Small intestine (tissue), 7 donors: ENCODE data around the gene UNG. TPM values are rescaled to one million over a fixed set of nuclear protein-coding genes. Genes with fewer than 3 reads are reported as not detected.
A peak's percentile ranks its signal among the peaks of the same experiment; 100 is the strongest.
"Not testable (repeated sequence)": the region's sequence is repeated elsewhere in the genome, so short reads cannot be mapped to it uniquely, and the experiment has no call there.

ENCODE experiments used
- DNase-seq, 2 donors: peaks; one replicate each; pipeline versions ENCODE4 v3.0.0 to v3.0.0-alpha.2; 2013
- FAIRE-seq: peaks from 2 replicates; lab custom pipeline; 2012; peaks lifted over from hg19 to GRCh38; lab: Jason Lieb, UNC
- H3K27ac ChIP-seq, 3 donors: one replicate each; pipeline ENCODE4 v1.5.1; 2013; ENCODE audit warnings: low read length in 2 of 3, mild to moderate bottlenecking in 2 of 3, control low read depth in 1 of 3, inconsistent platforms in 1 of 3, low read depth in 1 of 3, moderate library complexity in 1 of 3
- H3K27me3 ChIP-seq, 3 donors: one replicate each; pipeline ENCODE4 v1.6.1; 2013; ENCODE audit warnings: low read length in 3 of 3, inconsistent platforms in 1 of 3; ENCODE audit not compliant: control insufficient read depth in 3 of 3, insufficient read depth in 3 of 3
- H3K36me3 ChIP-seq, 3 donors: one replicate each; pipeline ENCODE4 v1.6.1; 2013; ENCODE audit warnings: low read length in 3 of 3, inconsistent platforms in 1 of 3, low read depth in 1 of 3, mild to moderate bottlenecking in 1 of 3, moderate library complexity in 1 of 3; ENCODE audit not compliant: control insufficient read depth in 3 of 3, insufficient read depth in 2 of 3
- H3K4me1 ChIP-seq, 3 donors: one replicate each; pipeline ENCODE4 v1.6.1; 2013; ENCODE audit warnings: low read length in 2 of 3, inconsistent platforms in 1 of 3, low read depth in 1 of 3, mild to moderate bottlenecking in 1 of 3, moderate library complexity in 1 of 3; ENCODE audit not compliant: control insufficient read depth in 3 of 3, insufficient read depth in 2 of 3
- H3K4me3 ChIP-seq, 3 donors: one replicate each; pipeline ENCODE4 v1.5.1; 2013; ENCODE audit warnings: low read length in 3 of 3, control low read depth in 1 of 3, inconsistent platforms in 1 of 3, low read depth in 1 of 3, mild to moderate bottlenecking in 1 of 3, moderate library complexity in 1 of 3
- H3K9me3 ChIP-seq, 2 donors: one replicate each; pipeline ENCODE4 v1.6.1; 2013; ENCODE audit warnings: low read depth in 1 of 2, low read length in 1 of 2; ENCODE audit not compliant: control insufficient read depth in 2 of 2, insufficient read depth in 1 of 2
- WGBS, 3 donors: extraction: QIAGEN DNeasy Blood & Tissue Kit; methylation state at CpG; one replicate each; pipeline ENCODE4 v1.1.7; 2013; 5-methylcytosine and 5-hydroxymethylcytosine counted together
- polyA plus RNA-seq, 4 donors: library from polyadenylated mRNA; stranded (reverse) in 3 of 4; unstranded in 1 of 4; fragments of 200-250 nt in 3 of 4; fragments of 120-200 nt in 1 of 4; gene quantifications; one replicate each; pipeline versions ENCODE4 v1.2.1 to v1.2.3, GENCODE V29; 2013
- donor health status: healthy with polysubstance abuse.
- donor health status: control.
- donor health status: control.
- donor health status: Bipolar disorder and iron deficiency.
- donor health status: healthy.

Gene UNG
- polyA plus RNA-seq, 4 donors: 11.9 to 44.4 (median 26.7) TPM

DNA sequence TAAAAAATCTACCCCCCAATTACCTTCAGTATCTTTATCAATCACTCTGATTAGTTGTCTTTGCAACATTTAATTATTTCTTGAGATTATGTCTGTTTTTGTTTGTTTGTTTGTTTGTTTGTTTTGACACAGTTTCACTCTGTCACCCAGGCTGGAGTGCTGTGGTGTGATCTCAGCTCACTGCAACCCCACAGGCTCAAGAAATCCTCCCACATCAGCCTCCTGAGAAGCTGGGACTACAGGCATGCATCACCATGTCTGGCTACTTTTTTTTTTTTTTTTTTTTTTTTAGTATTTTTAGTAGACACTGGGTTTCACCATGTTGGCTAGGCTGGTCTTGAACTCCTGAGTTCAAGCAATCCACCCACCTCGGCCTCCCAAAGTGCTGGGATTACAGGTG is 49.7 kb downstream of the UNG start:
- not testable (repeated sequence) for H3K9me3 ChIP-seq, H3K27ac ChIP-seq, H3K4me1 ChIP-seq, H3K36me3 ChIP-seq, H3K4me3 ChIP-seq, FAIRE-seq, DNase-seq, H3K27me3 ChIP-seq
- WGBS, 3 donors: 35 to 74% (median 63%) methylated on average over 1 of the region's 1 CpG

GRCh38 chr12:109147954-109148353 is 50.6 kb downstream of the UNG start:
- H3K9me3 ChIP-seq: no peaks in the 10 kb centered on the region
- FAIRE-seq (no peak), DNase-seq (peak in 1 of 2 donors; percentile 62)
- no peak overlapping the region for H3K4me3 ChIP-seq
- H3K36me3 ChIP-seq: no peaks in the 10 kb centered on the region
- H3K27ac ChIP-seq: peak overlapping the region in 1 of 3 donors; percentile 43
- WGBS, 3 donors: 23 to 38% (median 24%) methylated on average over 2 of the region's 2 CpGs
- no peaks in the 10 kb centered on the region for H3K27me3 ChIP-seq
- peaks cover 0 to 6% (median 2%) of the 10 kb centered on the region in 3 donors for H3K4me1 ChIP-seq

DNA sequence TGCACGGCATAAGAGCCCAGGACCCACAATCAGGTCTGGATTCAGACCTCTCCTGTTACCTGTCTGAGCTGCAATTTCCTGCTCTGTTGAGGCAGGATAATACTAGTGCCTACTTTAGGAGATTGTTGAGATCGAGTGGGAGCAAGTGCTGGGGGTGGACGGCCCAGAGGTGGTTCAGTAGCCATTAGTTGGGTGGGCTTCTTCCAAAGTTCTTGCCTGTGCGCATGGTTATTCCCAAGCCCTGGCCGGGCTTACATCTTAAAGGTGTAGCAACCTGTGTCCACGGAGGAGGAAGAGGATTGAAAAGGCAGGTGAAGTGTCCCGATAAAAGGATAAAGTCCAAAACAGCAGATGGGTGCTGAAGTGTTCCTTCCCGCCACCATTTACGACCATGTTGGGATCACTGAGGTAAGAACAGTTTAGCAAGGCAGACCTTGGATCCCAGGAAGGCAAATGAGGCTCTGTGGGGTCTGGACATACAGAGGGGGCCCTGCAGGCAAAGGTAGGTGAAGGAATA is 52.8 kb downstream of the UNG start:
- 16 to 69% (median 33%) methylated on average over 9 of the region's 9 CpGs for WGBS, 3 donors
- DNase-seq (peak in 1 of 2 donors; percentile 83), FAIRE-seq (no peak)
- Histone ChIP-seq H3K27ac (peak overlapping the region in 2 of 3 donors; percentile 8 to 30), H3K9me3 (no peaks in the 10 kb centered on the region), H3K4me1 (peaks cover 0 to 10% (median 3%) of the 10 kb centered on the region in 3 donors), H3K36me3 (no peaks in the 10 kb centered on the region), H3K27me3 (no peaks in the 10 kb centered on the region), H3K4me3 (no peak overlapping the region)

GRCh38 chr12:109151457-109151856 is 54.1 kb downstream of the UNG start:
- H3K4me3 ChIP-seq: no peak overlapping the region
- no peak for DNase-seq
- 41 to 83% (median 78%) methylated on average over 4 of the region's 4 CpGs for WGBS, 3 donors
- no peaks in the 10 kb centered on the region for H3K27me3 ChIP-seq
- no peak for FAIRE-seq
- peaks cover 3 to 10% (median 5%) of the 10 kb centered on the region in 3 donors for H3K4me1 ChIP-seq
- H3K9me3 ChIP-seq: no peaks in the 10 kb centered on the region
- H3K36me3 ChIP-seq: no peaks in the 10 kb centered on the region
- H3K27ac ChIP-seq: no peak overlapping the region

- DNase-seq: peak in 1 of 2 donors; percentile 33
- FAIRE-seq: no peak
These were observed 56.5 kb downstream of the UNG start for GRCh38 chr12:109153821-109154441.

GRCh38 chr12:109154451-109155438 is 57.3 kb downstream of the UNG start:
- H3K9me3 ChIP-seq: no peaks in the 10 kb centered on the region
- DNase-seq (peak; percentile 73 to 79), FAIRE-seq (no peak)
- peak overlapping the region; percentile 45 to 91 (median 53) for H3K27ac ChIP-seq
- 0 to 2% (median 1%) methylated on average over 45 to 61 of the region's 61 CpGs for WGBS, 3 donors
- H3K27me3 ChIP-seq: no peaks in the 10 kb centered on the region
- peaks cover under 1 to 10% (median 5%) of the 10 kb centered on the region in 3 donors for H3K4me1 ChIP-seq
- no peaks in the 10 kb centered on the region for H3K36me3 ChIP-seq
- peak overlapping the region; percentile 43 to 66 (median 65) for H3K4me3 ChIP-seq

More at GRCh38 chr12:109153821-109154441, 56.5 kb downstream of the UNG start:
- WGBS, 3 donors: 18 to 28% (median 24%) methylated on average over 18 of the region's 18 CpGs
- peak overlapping the region in 1 of 3 donors; percentile 89 for H3K27ac ChIP-seq
- peaks cover 3 to 10% (median 5%) of the 10 kb centered on the region in 3 donors for H3K4me1 ChIP-seq
- no peaks in the 10 kb centered on the region for H3K9me3 ChIP-seq
- H3K27me3 ChIP-seq: no peaks in the 10 kb centered on the region
- no peaks in the 10 kb centered on the region for H3K36me3 ChIP-seq
- peak overlapping the region in 2 of 3 donors; percentile 43 to 65 for H3K4me3 ChIP-seq

DNA sequence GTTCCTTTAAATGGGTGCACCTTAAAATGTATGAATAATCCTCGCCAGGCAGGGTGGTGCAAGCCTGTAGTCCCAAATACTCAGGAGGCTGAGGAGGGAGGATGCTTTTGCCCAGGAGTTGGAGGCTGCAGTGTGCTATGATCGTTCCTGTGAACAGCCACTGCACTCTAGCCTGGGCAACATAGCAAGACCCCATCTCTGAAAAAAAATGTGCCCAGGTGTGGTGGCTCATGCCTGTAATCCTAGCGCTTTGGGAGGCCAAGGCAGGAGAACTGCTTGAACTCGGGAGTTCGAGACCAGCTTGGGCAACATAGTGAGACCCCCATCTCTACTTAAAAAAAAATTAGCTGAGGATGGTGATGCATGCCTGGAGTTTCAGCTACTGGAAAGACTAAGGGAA is 58.6 kb downstream of the UNG start:
- FAIRE-seq: no peak
- WGBS, 3 donors: 88 to 96% (median 92%) methylated on average over 5 of the region's 5 CpGs
- Histone ChIP-seq H3K4me1 (peaks cover 0 to 10% (median 5%) of the 10 kb centered on the region in 3 donors), H3K9me3 (no peaks in the 10 kb centered on the region), H3K27ac (no peak overlapping the region), H3K4me3 (no peak overlapping the region), H3K36me3 (no peaks in the 10 kb centered on the region), H3K27me3 (no peaks in the 10 kb centered on the region)
- no peak for DNase-seq

- no peak for DNase-seq
- Histone ChIP-seq H3K27me3 (no peaks in the 10 kb centered on the region), H3K27ac (no peak overlapping the region), H3K9me3 (no peaks in the 10 kb centered on the region), H3K36me3 (no peaks in the 10 kb centered on the region), H3K4me3 (no peak overlapping the region), H3K4me1 (peaks cover 0 to 10% (median 5%) of the 10 kb centered on the region in 3 donors)
- no peak for FAIRE-seq
- WGBS, 3 donors: 71 to 93% (median 87%) methylated on average over 5 of the region's 5 CpGs
These were observed 59.2 kb downstream of the UNG start for GRCh38 chr12:109156586-109156985.
